GM12864 (cell line): ENCODE measurements around the gene NUP210L.

Experiments used
- DNase-seq: peaks from one replicate; pipeline ENCODE4 v3.0.0-alpha.2; 2011; ENCODE audit warnings: low read depth
- H3K4me3 ChIP-seq: 2 replicates; pipeline ENCODE4 v1.5.1; 2011; ENCODE audit warnings: mild to moderate bottlenecking, low read depth, low read length, control low read depth
- TF ChIP-seq, protein P1 (sequence below): IDR thresholded peaks from 2 replicates; pipeline ENCODE4 v1.5.1; 2011; ENCODE audit warnings: low read depth, mild to moderate bottlenecking, moderate library complexity, low read length, control low read depth, inconsistent platforms; ENCODE audit errors: missing control alignments

The NUP210L gene

DNA sequence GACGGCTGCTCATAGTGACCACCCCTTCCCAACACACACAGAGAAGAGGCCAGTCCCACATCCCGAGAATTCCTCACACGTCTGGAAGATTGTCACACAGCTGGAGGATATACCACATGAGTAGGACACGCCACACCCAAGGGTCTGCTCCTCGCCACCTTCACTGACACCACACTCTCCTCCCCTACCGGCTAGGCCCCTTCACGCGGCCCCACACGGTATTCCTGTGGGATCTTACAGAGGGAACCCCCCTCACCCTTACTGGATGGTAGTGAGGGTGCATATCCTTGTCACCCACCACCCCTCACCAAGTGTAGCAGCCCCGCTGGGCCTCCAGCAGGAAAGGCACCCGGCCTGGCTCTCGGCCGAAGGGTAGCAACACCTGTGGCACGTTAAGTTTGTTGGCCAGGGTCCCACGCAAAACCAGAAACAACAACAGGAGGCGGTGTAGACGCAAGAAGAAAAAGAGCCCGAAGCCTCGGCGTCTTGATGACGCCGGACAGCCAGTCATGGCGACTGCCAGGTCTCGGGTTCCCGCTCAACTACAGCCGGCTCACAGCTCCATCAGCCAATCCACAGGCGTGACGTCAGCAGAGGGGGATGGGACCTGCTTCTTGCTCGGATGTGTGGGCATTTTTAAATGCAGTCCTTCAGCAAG is at the start of gene NUP210L:
NUP210L (minus strand) TSS at position 540 of the 658 bp plus-strand sequence.
- TF ChIP-seq, protein P1, sequence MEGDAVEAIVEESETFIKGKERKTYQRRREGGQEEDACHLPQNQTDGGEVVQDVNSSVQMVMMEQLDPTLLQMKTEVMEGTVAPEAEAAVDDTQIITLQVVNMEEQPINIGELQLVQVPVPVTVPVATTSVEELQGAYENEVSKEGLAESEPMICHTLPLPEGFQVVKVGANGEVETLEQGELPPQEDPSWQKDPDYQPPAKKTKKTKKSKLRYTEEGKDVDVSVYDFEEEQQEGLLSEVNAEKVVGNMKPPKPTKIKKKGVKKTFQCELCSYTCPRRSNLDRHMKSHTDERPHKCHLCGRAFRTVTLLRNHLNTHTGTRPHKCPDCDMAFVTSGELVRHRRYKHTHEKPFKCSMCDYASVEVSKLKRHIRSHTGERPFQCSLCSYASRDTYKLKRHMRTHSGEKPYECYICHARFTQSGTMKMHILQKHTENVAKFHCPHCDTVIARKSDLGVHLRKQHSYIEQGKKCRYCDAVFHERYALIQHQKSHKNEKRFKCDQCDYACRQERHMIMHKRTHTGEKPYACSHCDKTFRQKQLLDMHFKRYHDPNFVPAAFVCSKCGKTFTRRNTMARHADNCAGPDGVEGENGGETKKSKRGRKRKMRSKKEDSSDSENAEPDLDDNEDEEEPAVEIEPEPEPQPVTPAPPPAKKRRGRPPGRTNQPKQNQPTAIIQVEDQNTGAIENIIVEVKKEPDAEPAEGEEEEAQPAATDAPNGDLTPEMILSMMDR = no peak
- no peak within 1 kb of the TSS for H3K4me3 ChIP-seq
- no peak for DNase-seq

DNA sequence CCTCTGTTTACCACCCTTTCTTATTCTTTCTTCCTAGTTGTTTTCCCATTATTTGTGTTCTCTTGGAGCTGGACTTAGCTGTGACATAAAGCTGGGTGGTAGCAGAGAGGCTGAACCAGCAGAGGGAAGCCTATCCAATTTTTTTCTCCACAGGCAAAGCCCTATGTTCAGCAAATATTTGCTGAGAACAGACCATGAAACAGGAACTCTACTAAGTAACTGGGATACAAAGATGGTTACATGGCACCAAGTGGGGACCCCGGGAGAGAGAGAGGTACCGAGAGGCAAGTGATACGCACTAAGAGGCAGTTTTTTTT is 44.6 kb upstream of the NUP210L start:
- H3K4me3 ChIP-seq = no peak overlapping the region
- TF ChIP-seq, protein P1 = no peak

DNA sequence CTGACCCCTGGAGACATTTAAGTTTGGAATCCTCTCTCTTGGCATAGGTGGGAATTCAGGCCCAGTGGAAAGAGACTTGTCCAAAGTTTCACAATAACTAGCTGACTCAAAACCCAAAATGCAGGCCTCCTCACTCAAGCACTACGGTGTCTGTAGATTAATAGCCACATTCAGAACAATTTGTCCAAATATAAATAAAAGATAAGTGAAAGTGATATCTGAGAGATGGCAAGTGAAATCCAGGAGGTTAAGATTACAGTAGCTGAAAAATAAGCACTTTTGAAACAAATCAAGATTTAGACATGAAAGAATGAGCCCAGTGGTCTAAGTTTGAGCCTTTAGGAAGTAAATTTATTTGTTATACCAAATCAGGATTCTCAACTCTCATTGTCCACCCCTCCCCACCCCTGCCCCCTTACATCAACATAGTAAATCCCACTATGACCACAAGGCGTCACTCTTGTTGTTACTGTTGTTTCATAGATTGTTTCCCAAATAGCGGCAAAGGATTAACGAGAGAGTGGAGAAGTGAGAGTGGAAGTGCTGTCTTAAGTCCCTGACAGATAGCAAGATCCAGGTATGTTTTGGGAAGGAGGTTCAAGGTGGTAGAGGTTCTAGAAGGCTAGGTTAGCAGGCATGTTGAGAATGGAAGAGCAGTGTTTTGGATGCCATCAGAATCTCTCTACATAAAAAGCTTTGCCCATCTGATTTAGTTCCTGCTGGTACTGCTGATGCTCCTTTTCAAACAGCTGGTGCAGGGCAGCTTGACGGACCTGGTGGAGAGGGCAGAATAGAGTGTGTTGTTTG is 44.1 kb upstream of the NUP210L start:
- DNase-seq = no peak

More for the DNA sequence above, 44.6 kb upstream of the NUP210L start:
- DNase-seq = no peak

DNA sequence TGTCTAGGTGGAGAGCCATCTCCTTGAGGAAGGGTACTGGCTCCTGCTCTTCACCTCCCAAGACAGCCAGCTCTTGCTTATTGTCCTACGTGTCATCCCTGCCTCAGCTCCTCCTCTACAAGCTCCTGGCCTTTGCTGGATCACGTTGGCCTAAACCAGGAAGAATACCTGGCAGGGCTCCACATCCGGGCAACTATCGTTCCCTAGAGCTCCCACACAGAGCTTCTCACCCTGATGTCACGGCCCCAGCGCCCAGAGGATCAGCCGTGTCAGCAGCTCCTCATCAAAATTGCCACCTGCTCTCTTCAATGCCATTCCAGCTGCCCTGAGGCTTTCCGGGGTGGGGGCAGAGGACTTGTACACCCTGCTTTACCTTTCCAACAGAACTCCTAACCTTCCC is 38.9 kb upstream of the NUP210L start:
- no peak for DNase-seq
- no peak overlapping the region for H3K4me3 ChIP-seq
- TF ChIP-seq, protein P1 = no peak

More for the DNA sequence above, 44.1 kb upstream of the NUP210L start:
- H3K4me3 ChIP-seq = no peak overlapping the region
- TF ChIP-seq, protein P1 = peak; percentile 60

DNA sequence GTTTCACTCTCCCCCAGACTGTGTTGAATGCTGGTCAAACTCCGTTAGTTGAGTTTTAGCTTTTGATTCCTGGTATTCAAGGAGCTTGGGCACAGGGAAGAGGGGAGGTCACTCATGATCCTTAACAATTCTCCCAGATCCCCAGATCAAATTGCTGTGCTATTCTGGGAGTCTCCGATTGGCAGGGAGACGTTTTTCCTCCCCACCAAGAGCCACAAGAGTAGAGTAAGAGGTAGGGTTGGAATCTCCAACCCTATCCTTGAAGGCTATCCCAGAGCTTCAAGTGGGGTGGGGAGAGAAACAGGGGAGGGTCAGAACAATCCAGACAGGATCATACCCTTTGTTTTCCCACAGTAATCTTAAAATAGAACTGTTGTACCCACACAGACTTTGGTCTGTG is 37.6 kb upstream of the NUP210L start:
- H3K4me3 ChIP-seq = no peak overlapping the region
- TF ChIP-seq, protein P1 = no peak
- no peak for DNase-seq

DNA sequence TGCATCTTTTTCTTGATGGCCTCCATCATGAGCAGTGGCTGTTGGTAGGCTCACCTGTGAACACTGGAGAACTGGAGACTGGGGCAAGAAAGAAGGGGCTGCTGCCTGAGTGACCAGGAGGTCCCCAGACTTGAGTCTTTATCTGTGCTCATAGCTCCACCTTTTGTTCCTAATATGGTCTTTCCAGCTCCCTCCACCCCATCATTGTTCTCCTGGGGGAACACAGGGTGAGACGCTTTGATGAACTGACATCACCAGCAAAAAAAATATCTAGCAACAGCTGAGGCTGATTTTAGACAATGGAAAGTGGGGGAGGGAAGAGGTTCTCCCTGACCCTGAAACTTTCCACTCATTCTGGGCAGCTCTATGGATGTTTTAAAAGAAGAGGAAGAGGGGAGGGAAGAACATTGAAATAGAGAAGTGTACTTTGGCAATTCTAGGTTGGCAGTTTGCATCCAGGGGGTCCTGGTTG is 37.2 kb upstream of the NUP210L start, which contains the start of gene TPM3:
TPM3 (minus strand) TSS at position 111 of the 472 bp plus-strand sequence; CDS start at position 29, 82 bp downstream.
- TF ChIP-seq, protein P1 = no peak

DNA sequence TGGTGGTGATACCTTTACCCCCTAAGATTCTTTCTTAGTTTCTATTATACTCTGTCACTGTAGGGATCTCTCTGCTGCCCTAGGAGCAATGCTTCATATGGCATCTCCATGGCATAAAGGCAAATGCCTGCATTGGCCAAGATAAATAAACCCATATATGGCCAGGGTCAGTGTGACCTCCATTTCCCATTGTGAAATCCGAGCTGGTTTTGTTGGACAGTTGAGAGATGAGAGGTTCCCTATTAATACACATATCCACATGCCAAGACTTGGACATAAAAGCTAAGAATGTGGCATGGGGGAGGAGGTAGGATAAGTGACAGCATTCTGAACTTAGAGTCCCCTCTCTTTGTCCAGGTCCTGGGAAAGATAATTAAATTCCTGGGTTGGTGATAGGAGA is 35.7 kb upstream of the NUP210L start:
- DNase-seq = no peak
- no peak overlapping the region for H3K4me3 ChIP-seq
- TF ChIP-seq, protein P1 = no peak

More for the DNA sequence above, 37.2 kb upstream of the NUP210L start, which contains the start of gene TPM3:
- DNase-seq = no peak
- no peak within 1 kb of the TSS for H3K4me3 ChIP-seq
